GM12878 (cell line): ENCODE data around the gene ZBTB38. TPM values are rescaled to one million over a fixed set of nuclear protein-coding genes. Genes with fewer than 3 reads are reported as not detected.

Experiments used
- BCL3 ChIP-seq: IDR thresholded peaks from 2 replicates; pipeline ENCODE4 v1.6.1; 2011; ENCODE audit warnings: borderline replicate concordance, low read depth, mild to moderate bottlenecking, moderate library complexity, low read length; ENCODE audit not compliant: insufficient read depth, poor library complexity, severe bottlenecking
- BHLHE40 ChIP-seq, 2 experiments: fragments of 450-650 bp in 1 of 2; IDR thresholded peaks; 2 replicates each; pipeline ENCODE4 v1.6.1; 2011 to 2017; ENCODE audit warnings: low read depth in 2 of 2, borderline replicate concordance in 1 of 2, improper control_type of control experiment in 1 of 2, low read length in 1 of 2, mild to moderate bottlenecking in 1 of 2
- CREM ChIP-seq: IDR thresholded peaks from 2 replicates; pipeline ENCODE4 v1.6.1; 2014; ENCODE audit warnings: antibody characterized with exemption, low read depth
- CUX1 ChIP-seq: IDR thresholded peaks from 2 replicates; pipeline ENCODE4 v1.6.1; 2012; ENCODE audit warnings: improper control_type of control experiment, low read depth, low read length; ENCODE audit not compliant: insufficient replicate concordance
- E2F8 ChIP-seq: fragments of 450-650 bp; IDR thresholded peaks from 2 replicates; pipeline ENCODE4 v1.6.1; 2018; ENCODE audit warnings: mild to moderate bottlenecking, low read depth, moderate library complexity; ENCODE audit not compliant: partially characterized antibody
- EED ChIP-seq: sonication (generic); IDR thresholded peaks from 2 replicates; pipeline ENCODE4 v1.6.1; 2016; ENCODE audit warnings: antibody characterized with exemption, low read depth
- HDAC6 ChIP-seq: fragments of 200-600 bp; sonication (generic); IDR thresholded peaks from one replicate; pipeline ENCODE4 v1.8.0; 2017; ENCODE audit warnings: antibody characterized with exemption; ENCODE audit not compliant: unreplicated experiment
- IKZF1 ChIP-seq: fragments of 450-650 bp; conservative IDR thresholded peaks from 2 replicates; pipeline ENCODE4 v1.6.1; 2017; ENCODE audit warnings: antibody characterized with exemption, mild to moderate bottlenecking
- IRF3 ChIP-seq: fragments of 450-650 bp; IDR thresholded peaks from 2 replicates; pipeline ENCODE4 v1.6.1; 2014; ENCODE audit warnings: mild to moderate bottlenecking
- JUND ChIP-seq: IDR thresholded peaks from 2 replicates; pipeline ENCODE4 v1.6.1; 2012; ENCODE audit warnings: low read depth, mild to moderate bottlenecking, low read length, improper control_type of control experiment, moderate library complexity
- KDM1A ChIP-seq: fragments of 200-600 bp; sonication (generic); IDR thresholded peaks from 2 replicates; pipeline ENCODE4 v1.6.1; 2016; ENCODE audit warnings: borderline replicate concordance
- LARP7 ChIP-seq: fragments of 450-650 bp; IDR thresholded peaks from 2 replicates; pipeline ENCODE4 v1.6.1; 2017; ENCODE audit warnings: mild to moderate bottlenecking
- NR2F1 ChIP-seq: fragments of 450-650 bp; conservative IDR thresholded peaks from 2 replicates; pipeline ENCODE4 v1.6.1; 2017; ENCODE audit warnings: mild to moderate bottlenecking
- PAX5 ChIP-seq: IDR thresholded peaks from 2 replicates; pipeline ENCODE4 v1.6.1; 2011; ENCODE audit warnings: low read depth, low read length, borderline replicate concordance
- PAX8 ChIP-seq: fragments of 450-650 bp; IDR thresholded peaks from 2 replicates; pipeline ENCODE4 v1.6.1; 2017; ENCODE audit warnings: mild to moderate bottlenecking, moderate library complexity
- POU2F2 ChIP-seq: IDR thresholded peaks from 3 replicates; pipeline ENCODE4 v1.6.1; 2011; ENCODE audit warnings: low read depth, mild to moderate bottlenecking, low read length, borderline replicate concordance
- RAD21 ChIP-seq: IDR thresholded peaks from 2 replicates; pipeline ENCODE4 v1.6.1; 2011; ENCODE audit warnings: mild to moderate bottlenecking, low read depth, low read length, moderate library complexity; ENCODE audit not compliant: insufficient read depth
- RAD51 ChIP-seq: fragments of 450-650 bp; IDR thresholded peaks from 2 replicates; pipeline ENCODE4 v1.6.1; 2016; ENCODE audit warnings: moderate library complexity, mild to moderate bottlenecking, inconsistent platforms
- RUNX3 ChIP-seq: IDR thresholded peaks from 2 replicates; pipeline ENCODE4 v1.6.1; 2012; ENCODE audit warnings: low read length, inconsistent platforms
- SMAD5 ChIP-seq: IDR thresholded peaks from 2 replicates; pipeline ENCODE4 v1.6.1; 2016; ENCODE audit warnings: antibody characterized with exemption, low read depth
- SPI1 ChIP-seq: IDR thresholded peaks from 2 replicates; pipeline ENCODE4 v1.6.1; 2011; ENCODE audit warnings: low read depth, mild to moderate bottlenecking, low read length, moderate library complexity, borderline replicate concordance; ENCODE audit not compliant: insufficient read depth
- ZNF217 ChIP-seq: fragments of 450-650 bp; IDR thresholded peaks from 2 replicates; pipeline ENCODE4 v1.6.1; 2017; ENCODE audit warnings: antibody characterized with exemption, mild to moderate bottlenecking
- ZNF24 ChIP-seq: fragments of 450-650 bp; IDR thresholded peaks from 2 replicates; pipeline ENCODE4 v1.6.1; 2017; ENCODE audit warnings: antibody characterized with exemption, mild to moderate bottlenecking
- polyA plus RNA-seq, 11 experiments: library from polyadenylated mRNA; depleted of rRNA in 4 of 11; unstranded in 6 of 11; stranded (reverse) in 5 of 11; fragments of >200 nt; fragmentation: Nextera tagmentation in 4 of 11; fragmentation: Illumina TruSeq in 1 of 11; extraction: Ambion mirVana in 4 of 11; extraction: Trizol in 1 of 11; gene quantifications; 1 replicate in 1 of 11; 2 replicates in 10 of 11; pipeline versions ENCODE4 v1.2.1 to v1.2.3, GENCODE V29; 2011 to 2016; ENCODE audit warnings: inconsistent platforms in 2 of 11, missing spikeins in 2 of 11, low read depth in 1 of 11
- total RNA-seq, 4 experiments: library from RNA; depleted of rRNA in 3 of 4; stranded (reverse); fragments of >200 nt in 3 of 4; fragmentation: Illumina TruSeq in 1 of 4; extraction: Trizol in 1 of 4; gene quantifications; 2 replicates each; pipeline versions ENCODE4 v1.2.1 to v1.2.3, GENCODE V29; 2013 to 2021

ZBTB38 gene
- total and polyA plus RNA-seq, 10 of the 15 experiments (the other 5 are each of a cell fraction or from before 2014, with no cell fraction given), result 34.2 to 115 (median 88.6) TPM

GRCh38 chr3:141371882-141372281 is 3.6 kb downstream of the ZBTB38 start (continued):
- TF ChIP-seq LARP7 (no peak), ZNF24 (no peak), PAX5 (0 out of 2 replicates have a peak, but pooled peaks have one; percentile 25), IRF3 (no peak), SPI1 (no peak), BCL3 (no peak), CUX1 (no peak), E2F8 (no peak), SMAD5 (no peak), JUND (no peak), ZNF217 (no peak), NR2F1 (peak; percentile 96), POU2F2 (no peak), HDAC6 (no peak), PAX8 (no peak), IKZF1 (peak; percentile 45; the same call in 1 of the 2 replicates), RUNX3 (peak; percentile 44; the same call in 1 of the 2 replicates), BHLHE40 (IDR thresholded peaks at IDR 0.05; ENCODE audit: borderline replicate concordance in 1 of 2, low read depth in 2 of 2, low read length in 1 of 2) (no peak), RAD51 (no peak), CREM (no peak), RAD21 (no peak), KDM1A (no peak), EED (no peak)
